GM18508 (cell line): ENCODE measurements around the gene SLC16A7.
"Not testable (repeated sequence)": the region's sequence is repeated elsewhere in the genome, so short reads cannot be mapped to it uniquely, and the experiment has no call there.

Experiments
- ATAC-seq: cut with Tn5 transposase; IDR thresholded peaks from one replicate; pipeline ENCODE4 v1.9.1; 2021; ENCODE audit warnings: moderate number of reproducible peaks; ENCODE audit not compliant: insufficient read depth, unreplicated experiment

The SLC16A7 gene

DNA sequence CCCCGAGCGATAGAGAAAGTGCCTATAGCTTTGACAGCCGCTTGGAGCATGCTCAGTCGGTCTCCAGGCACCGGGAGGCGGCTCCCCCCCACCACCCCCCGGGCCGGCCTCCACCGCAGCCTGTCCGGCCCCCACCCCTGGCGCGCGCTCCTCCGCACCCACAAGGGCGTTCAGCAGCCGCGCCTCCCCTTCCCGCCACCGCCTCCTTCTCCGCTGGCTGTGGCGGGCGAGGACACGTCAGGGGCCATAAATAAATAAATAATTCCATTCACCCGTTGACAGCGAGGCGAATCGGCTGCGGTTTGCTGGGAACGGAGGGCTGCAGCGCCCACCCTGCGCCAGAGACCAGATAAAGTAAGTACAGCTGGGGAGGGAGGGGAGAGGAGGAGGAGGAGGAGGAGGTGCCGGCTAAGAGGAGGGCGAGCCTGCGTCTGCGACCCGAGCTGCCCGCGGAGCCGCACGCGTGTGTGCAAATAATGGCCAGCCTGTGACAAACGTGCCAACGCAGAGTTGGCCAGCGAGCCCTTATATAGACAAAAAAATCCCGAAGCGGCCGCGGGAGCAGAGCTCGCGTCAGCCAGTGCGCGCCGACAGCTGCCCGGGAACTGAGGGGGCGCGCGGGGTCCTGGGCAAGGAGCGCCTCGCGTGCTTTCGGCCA is at the start of gene SLC16A7:
SLC16A7 (plus strand) TSS at position 147 of the 658 bp plus-strand sequence. CDS start 108,773 bp downstream, outside the sequence.
- peak; percentile 41 for ATAC-seq

DNA sequence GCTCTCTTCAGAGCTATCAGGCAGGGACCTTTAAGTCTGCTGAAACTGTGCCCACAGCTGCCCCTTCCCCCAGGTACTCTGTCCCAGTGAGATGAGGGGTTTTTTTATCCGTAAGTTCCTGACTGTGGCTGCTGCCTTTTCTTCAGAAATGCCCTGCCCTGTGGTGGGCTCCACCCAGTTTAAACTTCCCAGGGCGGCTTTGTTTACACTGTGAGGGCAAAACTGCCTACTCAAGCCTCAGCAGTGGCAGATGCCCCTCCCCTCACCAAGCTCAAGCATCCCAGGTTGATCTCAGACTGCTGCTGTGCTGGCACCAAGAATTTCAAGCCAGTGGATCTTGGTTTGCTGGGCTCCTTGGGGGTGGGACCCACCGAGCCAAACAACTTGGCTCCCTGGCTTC is 46.9 kb upstream of the SLC16A7 start:
- ATAC-seq = no peak

DNA sequence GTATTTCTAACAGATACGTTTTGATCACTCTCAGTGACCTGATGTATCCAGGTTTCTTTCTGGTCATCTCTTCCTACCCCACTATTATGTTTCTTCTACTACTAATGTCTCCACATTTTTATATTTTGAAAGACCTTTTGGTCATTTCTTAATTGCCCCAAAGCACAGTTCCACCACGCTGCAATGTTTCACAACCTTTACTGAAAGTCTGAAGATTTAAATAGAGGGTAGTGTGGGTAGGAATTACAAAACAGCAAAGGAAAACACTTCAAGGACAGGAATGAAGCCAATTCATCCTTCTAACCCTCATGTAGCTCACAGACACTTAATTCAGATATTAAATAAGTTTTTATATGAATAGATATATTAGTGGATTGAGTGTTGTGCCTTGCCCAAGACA is 36.1 kb upstream of the SLC16A7 start:
- no peak for ATAC-seq

DNA sequence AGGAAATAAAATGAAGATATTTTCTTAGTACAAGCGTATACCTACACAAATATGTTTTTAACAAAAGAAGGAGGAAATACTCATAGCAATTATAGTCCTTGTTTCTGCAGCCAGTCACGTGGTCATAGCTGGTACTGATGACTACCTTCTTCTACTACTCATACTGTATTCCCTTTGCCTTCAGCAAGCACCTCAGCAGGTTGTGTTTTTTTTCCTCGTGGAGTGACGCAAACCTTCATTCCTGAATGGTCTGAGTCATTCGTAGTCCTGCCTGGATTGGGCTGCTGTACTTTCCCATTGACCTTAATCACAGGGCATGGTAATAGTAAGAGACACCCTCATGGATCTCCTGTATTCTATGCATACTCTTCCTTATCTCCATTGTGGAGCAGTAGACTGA is 25.7 kb upstream of the SLC16A7 start:
- no peak for ATAC-seq

DNA sequence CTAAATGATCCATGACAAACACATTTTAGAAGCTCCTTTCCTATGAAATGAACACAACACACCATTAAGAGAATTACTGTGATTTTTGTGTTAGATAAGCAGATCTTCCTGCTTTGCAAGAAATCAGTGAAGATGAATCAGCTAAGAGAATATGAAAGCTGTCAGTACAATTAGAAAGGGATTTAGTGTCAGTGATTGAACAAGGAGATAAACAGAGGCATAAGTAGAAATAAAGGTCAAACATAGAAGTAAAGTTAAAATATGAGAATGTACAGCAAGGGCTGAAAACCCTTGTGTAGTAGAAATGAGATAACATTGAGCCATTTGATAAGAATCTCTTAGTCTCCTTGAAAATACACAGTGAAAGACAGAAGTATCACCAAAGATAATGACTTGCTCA is 21.4 kb upstream of the SLC16A7 start:
- no peak for ATAC-seq

- ATAC-seq = no peak
Observed at GRCh38 chr12:59575826-59576225, 20.0 kb upstream of the SLC16A7 start.

DNA sequence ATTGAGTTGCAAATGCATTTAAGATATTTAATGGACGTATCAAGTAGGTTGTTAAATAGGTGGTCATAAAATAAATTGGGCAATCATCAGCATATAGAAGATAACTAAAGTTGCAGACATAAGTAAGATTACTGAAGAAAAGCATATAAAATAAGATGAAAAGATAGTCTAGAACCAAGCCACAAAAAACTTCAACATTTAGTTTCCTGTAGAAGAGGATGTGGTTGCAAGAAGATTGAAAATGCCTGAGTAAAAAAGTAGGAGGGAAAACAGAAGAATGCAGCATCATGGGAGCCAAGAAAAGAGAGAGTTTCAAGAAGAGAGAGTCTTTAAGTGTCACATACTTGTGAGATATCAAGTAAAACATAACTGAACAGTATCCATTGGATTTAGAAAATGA is 17.6 kb upstream of the SLC16A7 start:
- ATAC-seq = no peak

DNA sequence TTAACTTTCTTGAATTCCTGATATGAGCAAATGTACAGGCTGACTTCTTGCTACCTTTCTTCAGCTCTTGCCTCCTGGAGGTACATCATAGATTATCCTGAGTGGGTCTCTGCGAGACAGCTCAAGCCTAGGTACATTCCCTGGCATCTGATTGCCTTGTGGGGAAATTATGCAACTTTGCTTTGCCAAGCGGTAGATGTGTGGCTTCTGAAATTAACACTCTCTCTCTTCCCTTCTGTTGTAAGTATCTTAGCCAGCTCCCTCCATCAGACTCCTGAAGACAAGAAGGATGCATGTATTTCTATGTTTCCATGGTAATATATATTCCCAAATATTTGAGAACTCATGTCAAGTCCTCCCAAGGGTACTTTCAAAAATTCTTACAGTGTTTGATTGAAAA is 16.2 kb upstream of the SLC16A7 start:
- no peak for ATAC-seq

- ATAC-seq = no peak
Observed at GRCh38 chr12:59580050-59580449, 15.8 kb upstream of the SLC16A7 start.

GRCh38 chr12:59583003-59583712 is 12.7 kb upstream of the SLC16A7 start:
- no peak for ATAC-seq

GRCh38 chr12:59587710-59588109 is 8.1 kb upstream of the SLC16A7 start:
- ATAC-seq = no peak

GRCh38 chr12:59593761-59594160 is 2.1 kb upstream of the SLC16A7 start:
- no peak for ATAC-seq

DNA sequence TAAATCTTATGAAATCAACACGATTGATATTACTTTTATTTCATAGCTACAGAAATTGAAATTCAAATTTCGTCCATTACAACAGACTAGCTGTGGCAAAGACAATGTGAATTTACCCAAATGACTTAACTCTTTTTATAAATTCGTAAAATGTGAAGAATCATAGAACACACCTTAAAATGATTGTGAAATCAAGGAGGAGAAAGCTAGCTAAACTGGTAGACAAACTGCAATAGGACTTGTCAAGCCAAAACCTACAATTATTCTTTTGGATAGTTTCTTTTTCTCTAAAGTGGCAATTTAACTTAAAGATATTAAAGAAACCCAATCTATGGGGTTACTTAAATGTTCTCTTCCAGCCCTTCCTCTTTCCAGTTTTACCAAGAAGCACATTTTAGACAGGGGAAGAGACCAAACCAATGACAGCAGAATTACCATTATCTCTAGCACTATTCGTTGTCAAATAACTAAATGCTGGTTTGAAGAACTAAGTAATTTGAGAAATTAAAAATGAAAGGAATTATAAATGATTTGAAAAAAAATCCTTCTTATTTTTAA is 807 bp upstream of the SLC16A7 start:
- ATAC-seq = no peak

- ATAC-seq = no peak
Observed at GRCh38 chr12:59595565-59595882, 305 bp upstream of the SLC16A7 start.

GRCh38 chr12:59597385-59597781 is 1.6 kb downstream of the SLC16A7 start:
- peak; percentile 69 for ATAC-seq

- no peak for ATAC-seq
Observed at GRCh38 chr12:59600171-59600570, 4.3 kb downstream of the SLC16A7 start.

DNA sequence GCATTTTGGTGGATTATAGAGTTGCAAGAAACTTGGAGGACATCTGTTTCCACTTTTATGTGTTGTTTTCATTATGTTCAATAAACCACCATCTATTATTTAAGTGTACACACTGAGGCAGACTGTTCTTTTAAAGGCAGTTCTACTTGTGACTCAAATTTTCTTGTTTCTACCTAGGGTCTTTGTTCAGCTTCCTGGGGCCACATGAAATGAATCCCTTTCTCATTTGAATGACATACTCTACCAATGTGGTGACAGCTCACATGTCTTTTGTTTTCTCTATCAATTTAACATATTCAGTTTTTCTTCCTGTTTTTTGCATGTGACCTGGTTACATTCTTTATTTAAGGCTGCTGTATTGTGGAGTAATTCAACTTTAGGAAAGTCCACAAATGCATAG is 7.9 kb downstream of the SLC16A7 start:
- no peak for ATAC-seq

DNA sequence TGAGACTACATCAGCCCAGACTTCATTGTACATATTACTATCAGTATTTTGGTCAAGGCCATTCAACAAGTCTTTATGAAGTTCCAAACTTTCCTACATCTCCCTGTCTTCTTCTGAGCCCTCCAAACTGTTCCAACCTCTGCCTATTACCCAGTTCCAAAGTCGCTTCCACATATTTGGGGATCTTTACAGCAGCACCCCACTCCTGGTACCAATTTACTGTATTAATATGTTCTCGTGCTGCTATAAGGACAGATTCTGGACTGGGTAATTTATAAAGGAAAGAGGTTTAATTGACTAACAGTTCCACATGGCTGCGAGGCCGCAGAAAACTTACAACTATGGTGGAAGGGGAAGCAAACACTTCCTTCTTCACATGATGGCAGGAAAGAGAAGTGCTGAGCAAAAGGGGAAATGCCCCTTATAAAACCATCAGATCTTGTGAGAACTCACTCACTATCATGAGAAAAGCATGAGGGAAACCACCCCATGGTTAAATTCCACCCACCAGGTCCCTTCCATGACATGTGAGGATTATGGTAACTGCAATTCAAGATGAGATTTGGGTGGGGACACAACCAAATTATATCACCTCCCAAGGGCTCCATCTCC is 17.1 kb downstream of the SLC16A7 start:
- ATAC-seq = not testable (repeated sequence)

DNA sequence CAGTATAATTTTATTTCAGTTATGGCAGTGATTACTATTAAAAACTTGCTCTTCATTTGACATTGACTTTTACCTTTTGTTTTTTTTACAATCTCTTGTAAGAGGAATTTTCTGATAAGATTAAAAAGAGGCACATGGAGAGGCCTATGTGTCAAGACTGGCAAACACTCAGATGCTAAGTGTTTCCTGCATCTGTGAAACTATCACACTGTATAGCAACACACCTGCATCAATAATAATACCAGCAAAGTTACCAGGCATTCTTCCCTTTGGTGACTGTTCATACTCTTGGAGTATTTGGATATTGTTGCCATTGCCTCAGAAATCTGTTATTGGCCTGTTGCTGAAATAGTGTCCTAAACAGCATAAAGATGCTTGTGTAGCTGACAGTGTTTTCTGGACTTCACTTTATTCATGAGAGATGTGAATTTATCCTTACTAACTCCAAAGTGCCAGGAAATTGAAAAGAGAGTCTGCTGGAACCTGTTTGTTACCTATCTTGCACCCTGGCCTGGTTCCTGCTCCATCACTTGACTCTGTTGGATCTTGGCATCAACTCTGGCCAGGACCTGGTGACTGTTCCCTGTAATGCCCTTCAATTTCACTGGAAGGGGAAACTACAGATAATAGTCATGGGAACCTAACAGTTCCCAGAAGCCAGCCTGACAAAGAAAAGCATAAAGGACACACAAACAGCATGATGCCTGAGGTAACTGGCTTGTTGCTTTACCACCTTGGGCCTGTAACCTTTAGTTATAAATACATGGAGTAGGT is 19.8 kb downstream of the SLC16A7 start:
- no peak for ATAC-seq

DNA sequence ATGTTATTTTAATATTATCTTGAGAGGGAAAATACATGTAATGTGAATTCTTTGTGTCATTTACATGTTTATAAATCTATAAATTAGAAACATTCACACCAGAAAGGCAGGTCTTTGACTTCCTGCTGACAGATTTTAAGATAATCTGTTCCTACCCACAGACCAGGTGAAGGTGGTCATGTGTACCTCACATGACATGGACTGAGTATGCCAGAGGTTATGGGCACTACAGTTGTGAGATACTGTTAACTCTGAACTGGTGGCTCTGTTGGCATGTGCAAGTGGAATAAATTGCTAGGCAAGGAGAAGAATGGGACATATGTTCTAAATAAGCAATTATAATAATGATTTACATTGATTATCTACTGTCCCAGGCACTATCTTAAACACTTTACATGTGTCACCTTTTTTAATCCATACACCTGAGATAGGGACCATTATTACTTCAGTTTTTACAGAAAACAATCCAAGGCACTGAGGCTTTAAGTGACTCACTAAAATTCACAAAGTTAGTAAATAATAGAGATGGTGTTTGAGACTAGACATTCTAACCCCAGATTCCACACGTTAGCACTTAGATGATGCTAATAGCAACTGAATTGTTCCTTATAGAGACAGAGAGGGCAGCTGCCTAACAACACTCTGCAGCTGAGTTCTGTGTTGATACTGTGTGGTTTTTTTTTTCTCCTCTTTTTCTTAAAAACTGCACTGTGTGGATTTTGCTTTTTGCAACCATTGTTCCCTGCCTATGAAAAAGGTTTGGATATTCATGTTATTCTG is 23.8 kb downstream of the SLC16A7 start:
- ATAC-seq = no peak
